Stimulated activated CD4-positive, alpha-beta T cell treated with anti-CD3 and anti-CD28 coated beads, Interleukin-4, amount 100 ng/mL, for 24 hours (primary cell): Measurements from ENCODE around the gene THAP10.
"Not testable (repeated sequence)": the region's sequence is repeated elsewhere in the genome, so short reads cannot be mapped to it uniquely, and the experiment has no call there.

Experiments used
- DNase-seq: peaks from one replicate; pipeline ENCODE4 v3.0.0-alpha.2; 2020

Gene THAP10

DNA sequence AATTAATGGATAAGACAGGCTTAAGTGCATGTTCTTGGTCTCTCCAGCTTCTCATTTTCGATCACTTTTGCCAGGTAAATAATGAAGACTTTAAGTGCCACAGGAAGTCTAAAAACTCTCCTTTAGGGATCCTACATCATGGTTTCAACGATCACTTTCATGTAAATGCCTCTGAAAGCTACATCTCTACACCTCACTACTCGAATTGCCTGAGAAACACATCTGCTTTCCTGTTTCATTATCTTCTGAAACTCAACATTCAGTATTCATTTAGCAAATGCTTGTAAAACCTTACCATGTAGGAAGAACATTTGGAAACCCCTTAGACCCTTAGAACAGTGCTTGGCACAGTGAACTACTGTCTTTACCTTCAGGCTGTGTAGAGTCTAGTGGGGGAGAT lies 16.2 kb downstream of the THAP10 start:
- DNase-seq = no peak

DNA sequence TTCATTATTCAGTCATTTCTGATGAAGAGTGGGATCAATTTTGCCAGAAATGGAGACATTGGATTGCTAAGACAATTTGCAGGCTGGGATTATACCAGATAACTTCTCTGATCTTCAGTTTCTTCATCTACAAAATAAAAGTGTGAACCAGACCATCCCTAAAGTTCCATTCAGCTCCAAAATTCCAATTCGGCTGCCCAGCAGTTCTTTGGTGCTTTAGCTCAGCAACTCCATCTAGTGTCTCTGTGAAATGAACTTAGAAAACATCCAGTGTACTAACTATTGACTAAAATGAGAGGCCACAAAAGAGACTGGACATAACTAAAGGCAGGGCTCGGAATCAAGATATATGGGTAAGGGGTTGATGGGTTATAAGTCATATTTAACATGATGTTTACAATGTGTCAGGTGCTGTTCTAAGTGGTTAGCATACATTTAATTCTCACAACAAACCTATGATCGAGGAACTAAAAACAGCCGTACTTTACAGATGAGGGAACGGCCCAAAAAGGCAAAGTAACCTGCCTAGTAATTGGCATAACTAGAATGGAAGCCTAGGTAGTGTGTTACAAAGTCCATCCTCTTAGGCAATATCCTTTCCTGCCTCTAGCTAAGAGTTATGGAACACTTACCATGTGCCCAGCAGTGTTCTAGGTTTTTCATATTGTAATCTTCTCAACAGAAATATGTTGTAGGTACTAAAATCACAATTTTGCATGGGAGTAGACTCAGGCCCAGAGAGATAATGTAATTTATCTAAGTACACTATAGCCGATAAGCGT lies 17.0 kb downstream of the THAP10 start:
- no peak for DNase-seq

DNA sequence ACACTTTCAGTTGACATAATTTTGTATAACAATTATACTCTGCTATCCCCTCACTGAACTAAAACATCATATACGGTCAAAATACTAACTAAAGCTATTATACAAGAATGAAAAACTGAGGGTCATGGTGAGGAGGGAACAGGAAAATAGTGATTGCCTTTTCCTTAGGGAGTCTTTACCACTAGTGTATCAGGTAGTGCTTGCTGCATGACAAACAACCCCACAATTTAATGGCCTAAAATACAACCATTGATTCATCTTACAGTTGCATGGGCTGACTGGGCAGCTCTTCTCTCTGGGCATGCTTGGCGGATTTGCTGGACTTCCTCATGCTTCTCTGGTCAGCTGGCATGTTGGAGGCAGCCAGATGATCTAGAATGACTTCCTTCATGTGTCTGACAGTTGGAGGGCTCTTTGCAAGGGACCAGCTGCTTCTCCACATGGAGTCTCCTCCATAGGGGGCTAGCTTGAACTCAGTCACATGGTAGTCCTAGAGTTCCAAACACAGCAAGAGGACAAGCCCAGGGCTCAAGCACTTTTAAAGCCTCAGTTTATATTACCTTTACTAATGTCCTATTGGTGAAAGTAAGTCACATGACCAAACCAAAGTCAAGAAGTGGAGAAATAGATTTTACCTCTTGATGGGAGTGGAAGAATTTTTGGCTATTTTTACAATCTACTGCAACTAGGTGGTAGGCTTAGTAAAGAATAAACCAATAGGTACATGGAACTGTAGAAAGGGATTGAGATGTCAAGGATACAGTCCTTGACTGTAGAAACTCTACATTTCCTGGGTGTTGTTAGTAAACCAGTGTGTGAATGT lies 18.8 kb downstream of the THAP10 start:
- no peak for DNase-seq

DNA sequence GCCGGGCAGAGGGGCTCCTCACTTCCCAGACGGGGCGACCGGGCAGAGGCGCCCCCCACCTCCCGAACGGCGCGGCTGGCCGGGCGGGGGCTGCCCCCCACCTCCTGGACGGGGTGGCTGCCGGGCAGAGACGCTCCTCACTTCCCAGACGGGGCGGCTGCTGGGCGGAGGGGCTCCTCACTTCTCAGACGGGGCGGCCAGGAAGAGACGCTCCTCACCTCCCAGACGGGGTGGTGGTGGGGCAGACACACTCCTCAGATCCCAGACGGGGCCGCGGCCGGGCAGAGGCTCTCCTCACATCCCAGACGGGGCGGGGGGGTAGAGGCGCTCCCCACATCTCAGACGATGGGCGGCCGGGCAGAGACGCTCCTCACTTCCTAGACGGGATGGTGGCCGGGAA lies 20.7 kb downstream of the THAP10 start:
- not testable (repeated sequence) for DNase-seq

DNA sequence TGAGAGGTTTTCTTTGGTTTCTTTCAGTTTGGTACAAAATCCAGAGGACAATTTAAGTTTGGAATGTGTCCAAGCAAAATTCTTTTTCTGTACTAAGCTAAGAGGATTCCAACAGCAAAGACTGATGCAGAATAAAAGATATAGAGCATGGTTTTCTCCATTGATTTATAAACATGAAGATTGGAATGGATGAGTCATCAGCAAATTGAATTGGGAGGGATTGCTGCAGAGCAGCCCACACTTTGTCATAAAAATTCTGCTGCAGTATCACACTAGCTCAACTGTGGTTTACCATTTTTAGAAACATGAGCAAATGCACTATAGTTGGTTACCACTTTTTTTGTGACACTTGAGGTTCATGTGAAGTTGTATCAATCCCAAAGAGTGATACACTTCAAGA lies 22.2 kb downstream of the THAP10 start:
- DNase-seq = no peak

DNA sequence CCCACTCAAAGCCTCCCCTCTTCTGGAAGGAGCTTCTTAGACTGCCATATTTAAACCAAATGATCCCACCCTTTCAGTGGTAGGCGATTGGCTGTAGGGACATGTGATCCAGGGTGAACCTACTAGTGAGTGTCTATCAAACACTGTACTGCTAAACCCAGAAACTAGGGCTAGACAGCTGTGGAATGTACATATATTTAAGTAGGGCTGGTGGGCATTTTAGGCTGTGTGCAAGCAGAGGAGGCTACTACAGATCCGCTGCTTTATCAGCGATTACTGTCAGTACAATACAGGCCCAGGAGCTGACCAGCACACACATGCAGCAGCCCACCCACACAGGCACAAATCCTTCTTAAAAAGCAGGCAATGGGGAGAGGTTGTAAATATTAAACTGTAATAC lies 22.9 kb downstream of the THAP10 start:
- DNase-seq = no peak

DNA sequence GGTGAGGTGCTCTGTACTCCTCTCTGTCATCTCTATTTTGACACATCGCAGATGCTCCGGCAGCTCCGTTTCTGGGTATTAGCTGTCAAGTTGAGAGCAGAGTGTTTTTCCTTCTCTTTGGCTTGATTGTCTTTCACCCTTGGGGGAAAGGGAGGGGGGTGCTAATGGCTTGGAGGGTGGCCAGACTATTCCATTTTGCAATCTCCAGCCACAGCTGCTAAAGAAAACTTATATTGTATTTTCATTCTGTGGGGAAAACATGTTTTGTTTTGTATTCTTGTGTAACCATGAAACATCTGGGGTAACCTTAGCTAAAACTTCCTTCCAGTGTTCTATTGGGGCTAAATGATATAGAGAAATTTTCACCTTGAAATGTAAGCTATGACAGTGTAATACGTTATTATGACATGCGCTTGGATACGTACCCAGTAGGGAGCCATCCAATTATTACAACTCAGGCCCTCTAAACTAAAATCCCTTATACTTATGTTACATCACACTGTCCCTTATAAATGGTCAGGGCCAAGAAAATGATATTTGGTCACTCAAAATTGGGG lies 24.2 kb downstream of the THAP10 start:
- no peak for DNase-seq

DNA sequence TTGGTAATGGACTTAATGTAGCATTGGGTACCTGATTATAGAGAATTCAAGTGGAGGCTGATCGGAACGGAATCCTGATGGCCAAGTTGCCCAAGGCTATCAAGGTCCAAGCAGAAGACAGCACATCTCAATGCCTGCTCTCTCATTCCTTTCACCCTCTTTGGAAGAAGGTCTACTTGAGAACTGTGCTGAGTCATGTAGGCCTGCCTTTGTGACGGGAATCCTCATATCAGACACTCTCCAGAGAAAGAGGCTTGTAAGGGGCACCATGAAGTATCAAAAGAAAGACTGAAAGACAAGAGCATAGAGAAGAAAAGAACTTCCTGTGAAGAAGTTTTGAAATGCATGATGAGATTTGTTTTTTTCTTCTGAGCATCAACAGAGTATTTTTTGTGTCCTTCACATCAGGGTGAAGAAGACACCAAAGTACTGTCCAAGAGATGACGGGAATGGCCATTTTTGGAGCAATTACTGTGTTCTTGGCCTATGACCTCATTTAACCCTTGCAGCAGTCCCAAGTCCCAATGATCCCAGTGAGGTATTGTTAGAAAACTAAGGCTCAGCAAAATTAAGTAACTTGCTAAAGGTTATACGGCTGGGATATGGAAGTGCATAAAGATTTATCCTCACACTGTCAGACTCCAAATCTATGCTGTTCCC lies 25.1 kb downstream of the THAP10 start:
- DNase-seq = no peak

DNA sequence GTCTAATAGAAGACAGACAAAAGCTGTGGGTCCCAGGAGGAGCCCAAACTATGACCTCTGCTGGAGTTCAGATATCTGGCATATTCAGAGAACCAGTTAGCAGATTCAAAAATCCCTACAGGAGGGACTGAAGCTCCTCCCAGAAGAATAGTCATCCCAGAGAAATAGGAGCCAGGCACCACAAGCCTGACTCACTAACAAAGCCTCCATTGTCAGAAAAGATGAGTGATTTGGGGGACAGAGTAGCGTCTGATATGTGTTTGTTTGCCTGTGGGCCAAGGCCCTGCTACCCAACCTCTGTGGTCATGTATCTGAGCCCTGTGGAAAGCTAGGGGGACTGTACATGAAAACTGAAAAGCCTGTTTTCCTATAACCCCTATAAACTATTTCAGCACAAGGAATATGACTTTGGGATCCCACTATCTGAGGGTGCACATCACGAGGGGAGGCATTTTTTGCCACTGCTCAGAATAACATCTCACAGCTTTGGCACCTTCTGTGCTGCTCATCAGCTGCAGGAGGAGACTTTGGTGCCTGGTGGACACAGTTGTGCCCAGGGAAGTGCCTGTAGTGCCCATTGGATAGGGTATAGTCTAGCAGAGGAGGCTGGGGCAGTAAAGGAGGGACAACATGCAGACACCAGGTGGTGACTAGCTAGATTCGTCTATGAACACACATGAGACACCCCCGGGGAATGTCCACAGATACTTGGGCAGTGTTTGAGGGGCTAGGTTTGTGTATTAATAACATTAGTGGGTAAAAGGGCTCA lies 28.6 kb downstream of the THAP10 start:
- DNase-seq = no peak

DNA sequence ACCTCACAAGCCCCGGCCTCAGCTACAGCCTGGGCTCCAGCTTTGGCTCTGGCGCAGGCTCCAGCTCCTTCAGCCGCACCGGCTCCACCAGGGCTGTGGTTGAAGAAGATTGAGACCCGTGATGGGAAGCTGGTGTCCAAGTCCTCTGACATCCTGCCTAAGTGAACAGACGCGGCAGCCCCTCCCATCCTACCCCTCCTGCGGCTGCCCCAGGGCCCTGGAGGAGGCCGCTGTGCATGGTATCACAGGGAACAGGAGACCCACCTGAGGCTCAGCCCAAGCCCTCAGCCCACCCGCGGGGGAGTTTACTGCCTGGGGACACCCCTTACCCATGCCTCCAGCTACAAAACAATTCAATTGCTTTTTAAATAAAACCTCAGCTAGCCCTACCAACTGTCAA lies 32.2 kb downstream of the THAP10 start:
- DNase-seq = no peak

DNA sequence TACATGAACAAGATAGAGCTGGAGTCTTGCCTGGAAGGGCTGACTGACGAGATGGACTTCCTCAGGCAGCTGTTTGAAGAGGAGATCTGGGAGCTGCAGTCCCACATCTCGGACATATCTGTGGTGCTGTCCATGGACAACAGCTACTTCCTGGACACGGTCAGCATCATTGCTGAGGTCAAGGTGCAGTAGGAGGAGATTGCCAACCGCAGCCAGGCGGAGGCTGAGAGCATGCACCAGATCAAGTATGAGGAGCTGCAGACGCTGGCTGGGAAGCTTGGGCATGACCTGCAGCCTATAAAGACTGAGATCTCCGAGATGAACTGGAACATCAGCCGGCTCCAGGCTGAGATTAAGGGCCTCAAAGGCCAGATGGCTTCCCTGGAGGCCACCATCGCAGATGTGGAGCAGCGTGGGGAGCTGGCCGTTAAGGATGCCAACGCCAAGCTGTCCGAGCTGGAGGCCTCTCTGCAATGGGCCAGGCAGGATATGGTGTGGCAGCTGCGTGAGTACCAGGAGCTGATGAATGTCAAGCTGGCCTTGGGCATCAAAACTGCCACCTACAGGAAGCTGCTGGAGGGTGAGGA lies 32.8 kb downstream of the THAP10 start:
- no peak for DNase-seq

DNA sequence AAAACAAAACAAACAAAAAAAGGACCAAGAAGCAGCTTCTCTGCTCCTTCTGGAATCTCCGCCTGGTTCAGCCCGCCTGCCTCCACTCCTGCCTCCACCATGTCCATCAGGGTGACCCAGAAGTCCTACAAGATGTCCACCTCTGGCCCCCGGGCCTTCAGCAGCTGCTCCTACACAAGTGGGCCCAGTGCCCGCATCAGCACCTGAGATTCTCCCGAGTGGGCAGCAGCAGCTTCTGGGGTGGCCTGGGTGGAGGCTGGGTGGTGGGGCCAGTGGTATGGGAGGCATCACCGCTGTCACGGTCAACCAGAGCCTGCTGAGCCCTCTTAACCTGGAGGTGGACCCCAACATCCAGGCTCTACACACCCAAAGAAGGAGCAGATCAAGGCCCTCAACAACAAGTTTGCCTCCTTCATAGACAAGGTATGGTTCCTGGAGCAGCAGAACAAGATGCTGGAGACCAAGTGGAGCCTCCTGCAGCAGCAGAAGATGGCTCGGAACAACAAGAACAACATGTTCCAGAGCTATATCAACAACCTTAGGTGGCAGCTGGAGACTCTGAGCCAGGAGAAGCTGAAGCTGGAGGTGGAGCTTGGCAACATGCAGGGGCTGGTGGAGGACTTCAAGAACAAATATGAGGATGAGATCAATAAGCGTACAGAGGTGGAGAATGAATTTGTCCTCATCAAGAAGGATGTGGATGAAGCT lies 33.5 kb downstream of the THAP10 start:
- not testable (repeated sequence) for DNase-seq

DNA sequence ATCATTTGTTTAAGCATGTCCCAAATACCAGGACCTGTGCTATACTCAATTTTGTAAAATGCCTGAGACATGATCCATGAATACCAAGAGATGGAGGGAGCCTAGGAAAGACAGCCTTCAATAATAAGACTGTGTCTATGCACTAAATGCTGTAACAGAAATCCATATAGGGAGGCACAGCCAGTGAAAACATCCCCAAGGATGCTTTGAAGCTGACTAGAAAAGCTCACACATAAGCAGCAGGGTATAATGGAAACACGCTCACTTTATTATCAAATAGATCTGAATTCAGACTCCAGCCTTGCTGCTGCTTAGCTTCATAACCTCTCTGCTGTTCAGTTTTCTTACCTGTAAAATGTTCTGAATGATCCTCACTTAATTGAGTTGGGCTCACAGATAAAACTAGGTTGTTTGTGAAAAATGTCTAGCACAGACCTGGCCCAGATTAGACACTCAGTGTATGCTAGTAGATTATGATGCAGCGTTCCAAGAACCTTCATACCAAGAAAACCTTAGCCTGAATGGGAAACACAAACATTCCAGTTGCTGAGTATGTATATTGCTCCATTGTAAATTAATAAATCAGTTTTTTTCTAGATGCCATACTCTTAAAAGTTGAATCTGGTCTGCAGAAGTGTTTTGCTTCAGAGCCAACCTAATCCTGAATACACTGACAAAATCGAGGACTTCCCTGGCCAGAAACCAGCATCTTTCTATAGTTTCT lies 34.5 kb downstream of the THAP10 start:
- DNase-seq = no peak

DNA sequence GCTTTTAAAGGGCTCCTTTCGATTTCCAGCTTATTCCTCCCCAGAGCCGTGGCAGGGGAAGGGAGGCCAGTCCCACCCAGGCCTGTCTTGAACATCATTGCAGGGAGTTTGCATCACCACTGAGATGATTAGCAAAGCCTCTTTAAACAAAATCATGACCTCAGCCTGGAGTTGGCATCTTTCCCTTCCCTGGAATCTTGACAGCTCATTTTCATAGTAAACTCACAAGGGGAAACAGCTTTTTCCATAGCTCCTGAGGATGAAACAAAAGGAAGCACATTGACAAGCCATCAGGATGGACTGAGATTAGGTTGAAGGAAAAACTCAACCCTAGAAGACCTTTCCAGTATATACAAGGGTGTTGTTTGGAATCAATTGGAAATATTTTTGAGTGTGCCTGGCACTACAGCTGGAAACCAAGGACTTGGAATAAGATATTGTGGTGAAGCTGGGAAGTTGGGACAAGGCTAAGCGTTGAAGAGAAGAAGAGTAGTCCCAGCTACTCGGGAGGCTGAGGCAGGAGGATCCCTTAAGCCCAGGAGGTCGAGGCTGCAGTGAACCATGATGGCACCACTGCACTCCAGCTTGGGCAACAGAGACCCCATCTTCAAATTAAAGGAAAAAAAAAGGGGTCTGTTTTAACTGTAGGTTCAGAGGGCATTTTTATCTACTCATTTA lies 35.2 kb downstream of the THAP10 start:
- DNase-seq = no peak

DNA sequence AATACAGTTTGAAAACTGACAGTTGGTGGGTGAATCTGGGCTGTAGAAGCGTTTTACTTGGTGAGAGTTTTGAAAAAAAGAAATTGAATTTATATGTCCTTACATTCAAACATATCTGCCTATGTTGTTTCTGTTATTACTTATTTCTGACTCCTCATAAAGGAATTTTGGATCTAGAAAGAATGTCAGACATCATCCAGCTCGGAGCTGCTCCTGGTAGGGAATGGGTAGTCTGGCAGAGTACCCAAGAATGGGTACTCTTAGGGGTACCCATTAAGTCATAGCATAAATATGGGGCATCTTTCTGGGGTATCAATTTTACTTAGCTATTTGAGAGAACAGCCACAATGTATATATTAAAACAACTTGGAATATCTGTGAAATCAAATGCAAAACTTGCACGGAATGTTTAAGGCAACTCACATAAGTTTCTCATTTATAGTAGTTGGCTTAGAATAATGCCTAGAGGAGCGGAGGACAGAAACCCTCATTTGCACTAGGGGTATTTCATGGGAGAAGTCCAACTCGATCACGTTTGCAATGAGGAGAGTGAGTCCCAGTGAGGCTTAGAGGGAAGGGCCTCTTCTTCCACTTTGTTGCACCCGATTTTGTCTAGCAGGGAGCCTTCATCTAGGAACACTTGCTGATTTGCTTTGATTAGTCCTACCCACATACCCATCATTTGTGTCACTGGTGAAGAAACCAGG lies 35.9 kb downstream of the THAP10 start:
- DNase-seq = no peak

DNA sequence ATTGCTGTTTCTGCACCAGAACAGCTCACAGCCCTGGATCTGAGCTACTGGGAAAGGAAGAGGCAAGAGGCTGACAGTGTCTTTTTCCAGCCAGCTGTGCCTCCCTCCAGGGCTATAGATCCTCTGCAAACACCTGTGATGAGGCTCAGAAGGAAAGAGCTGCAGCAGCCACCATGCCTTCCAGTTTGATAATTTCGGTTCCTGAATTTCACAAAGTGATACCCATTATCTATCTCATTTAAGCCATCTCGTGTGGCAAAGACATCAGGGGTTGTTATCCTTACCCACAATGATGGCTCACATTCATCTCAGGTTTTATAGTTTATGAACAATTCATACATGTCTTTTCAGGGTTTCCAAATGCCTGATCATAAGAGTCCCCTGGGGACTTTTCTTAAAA lies 36.5 kb downstream of the THAP10 start:
- DNase-seq = no peak

DNA sequence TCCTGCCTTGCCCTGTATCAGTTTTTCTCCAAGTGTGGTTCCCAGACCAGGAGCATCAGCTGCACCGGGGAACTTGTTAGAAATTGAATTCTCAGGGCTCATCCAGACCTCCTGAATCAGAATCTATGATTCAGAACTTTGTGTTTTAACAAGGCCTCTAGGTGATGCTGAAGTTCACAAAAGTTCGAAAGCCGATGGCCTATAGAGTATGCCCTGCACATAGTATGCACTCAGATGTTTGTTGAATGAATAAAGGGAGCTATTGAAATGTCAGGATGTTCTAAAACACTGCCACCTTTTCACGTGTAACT lies 37.6 kb downstream of the THAP10 start:
- DNase-seq = no peak

DNA sequence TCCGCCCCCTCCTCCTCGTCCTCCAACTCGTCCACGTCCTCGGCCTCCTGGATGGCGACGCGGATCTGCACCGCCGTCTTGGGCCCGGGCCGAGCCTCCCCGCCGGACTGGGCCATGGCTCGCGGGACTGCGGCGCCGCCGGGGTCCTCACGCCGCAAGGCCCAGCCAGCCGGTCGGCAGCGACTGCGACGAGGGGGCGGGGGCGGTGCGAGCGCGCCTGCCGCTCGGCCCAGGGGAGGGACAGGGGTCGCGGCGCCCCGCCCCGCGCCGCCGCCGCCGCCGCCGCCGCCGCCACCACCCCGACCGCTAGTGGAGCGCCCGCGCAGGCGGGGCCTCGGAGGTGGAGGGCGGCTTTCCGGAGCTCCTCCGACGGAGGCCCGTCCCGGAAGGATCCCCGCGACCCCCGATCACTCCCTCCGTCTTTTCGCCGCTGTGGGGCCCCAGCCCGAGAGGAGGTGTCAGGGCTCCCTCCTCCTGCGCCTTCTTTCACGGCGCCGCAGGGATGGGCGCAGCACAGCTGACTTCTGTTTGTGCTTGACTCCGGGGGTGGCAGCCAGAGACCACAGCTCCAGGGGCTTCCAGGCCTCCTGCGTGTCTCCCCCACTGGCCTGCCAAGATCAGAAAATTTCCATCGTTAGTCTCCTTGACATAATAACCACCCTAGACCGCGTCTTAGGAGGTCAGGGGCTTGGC lies 38.1 kb downstream of the THAP10 start, which contains the start of gene LARP6:
TSS of gene LARP6 (minus strand) at position 185 of the 693 bp plus-strand sequence. CDS start at position 116, 69 bp downstream.
- no peak for DNase-seq
